ENCODE results near the gene SELENOP.

- TF ChIP-seq POLR2A (IDR thresholded peaks at IDR 0.05) (no peak), CTCF (IDR thresholded peaks at IDR 0.05) (no peak), EP300 (IDR thresholded peaks at IDR 0.05) (no peak)
Observed at GRCh38 chr5:42855811-42856210, 44.1 kb upstream of the SELENOP start.

Measured in suprapubic skin (tissue), 3 donors.